ENCODE measurements around the gene NINL.

- TF ChIP-seq CTCF (IDR thresholded peaks at IDR 0.05) (no peak), POLR2A (IDR thresholded peaks at IDR 0.05) (no peak)
These were observed 100.3 kb downstream of the NINL start for GRCh38 chr20:25484911-25485511.

All from Peyer's patch (tissue), 4 donors.